GM21529 (cell line): ENCODE measurements around the gene KCNH4.
"Not testable (repeated sequence)": the region's sequence is repeated elsewhere in the genome, so short reads cannot be mapped to it uniquely, and the experiment has no call there.

ENCODE experiments used
- ATAC-seq: cut with Tn5 transposase; IDR thresholded peaks from one replicate; pipeline ENCODE4 v1.9.1; 2021; ENCODE audit not compliant: unreplicated experiment

Gene KCNH4

GRCh38 chr17:42193969-42194899 is 13.3 kb upstream of the KCNH4 start, which contains the start of gene GHDC:
TSS of gene GHDC (minus strand) at chr17:42194494. CDS start at chr17:42193581, 913 bp downstream.
- ATAC-seq = peak; percentile 83

GRCh38 chr17:42193216-42193968 is 12.4 kb upstream of the KCNH4 start:
- no peak for ATAC-seq

GRCh38 chr17:42192189-42193126 is 11.5 kb upstream of the KCNH4 start:
- ATAC-seq = no peak

GRCh38 chr17:42191275-42191608 is 10.3 kb upstream of the KCNH4 start:
- no peak for ATAC-seq

GRCh38 chr17:42190491-42191274 is 9.7 kb upstream of the KCNH4 start:
- no peak for ATAC-seq

- no peak for ATAC-seq
Observed at GRCh38 chr17:42189651-42189965, 8.7 kb upstream of the KCNH4 start.

GRCh38 chr17:42188749-42189650 is 8.1 kb upstream of the KCNH4 start:
- no peak for ATAC-seq

- ATAC-seq = no peak
Observed at GRCh38 chr17:42187833-42188232, 6.9 kb upstream of the KCNH4 start.

- not testable (repeated sequence) for ATAC-seq
Observed at GRCh38 chr17:42186191-42186590, 5.2 kb upstream of the KCNH4 start.

GRCh38 chr17:42185621-42185930 is 4.6 kb upstream of the KCNH4 start:
- no peak for ATAC-seq

- ATAC-seq = no peak
Observed at GRCh38 chr17:42184713-42185620, 4.0 kb upstream of the KCNH4 start, which contains the start of gene HCRT. TSS of gene HCRT (minus strand) at chr17:42185452. CDS start at chr17:42185365, 87 bp downstream.

- peak; percentile 65 for ATAC-seq
Observed at GRCh38 chr17:42183741-42184711, 3.1 kb upstream of the KCNH4 start.

- no peak for ATAC-seq
Observed at GRCh38 chr17:42182927-42183734, 2.2 kb upstream of the KCNH4 start.

- no peak for ATAC-seq
Observed at GRCh38 chr17:42181851-42182207, 887 bp upstream of the KCNH4 start.

- ATAC-seq = no peak
Observed at GRCh38 chr17:42180411-42180921, 476 bp downstream of the KCNH4 start.

GRCh38 chr17:42179911-42180410 is 981 bp downstream of the KCNH4 start:
- no peak for ATAC-seq
